GM18951 (cell line): ENCODE measurements around the gene PAPPA.

Experiments used
- POLR2A ChIP-seq: IDR thresholded peaks from 4 replicates; pipeline ENCODE4 v1.6.1; 2011; ENCODE audit warnings: mild to moderate bottlenecking; ENCODE audit not compliant: insufficient read length, insufficient read depth; ENCODE audit errors: extremely low read depth
- in situ Hi-C: fragments of 300-500 bp; cut with MboI; formaldehyde crosslinking; loops from one replicate; pipeline ENCODE4 v1.12.0; 2022; ENCODE audit warnings: low sequenced_read_pairs, mixed read lengths, inconsistent platforms; ENCODE audit not compliant: unreplicated experiment

Gene PAPPA

DNA sequence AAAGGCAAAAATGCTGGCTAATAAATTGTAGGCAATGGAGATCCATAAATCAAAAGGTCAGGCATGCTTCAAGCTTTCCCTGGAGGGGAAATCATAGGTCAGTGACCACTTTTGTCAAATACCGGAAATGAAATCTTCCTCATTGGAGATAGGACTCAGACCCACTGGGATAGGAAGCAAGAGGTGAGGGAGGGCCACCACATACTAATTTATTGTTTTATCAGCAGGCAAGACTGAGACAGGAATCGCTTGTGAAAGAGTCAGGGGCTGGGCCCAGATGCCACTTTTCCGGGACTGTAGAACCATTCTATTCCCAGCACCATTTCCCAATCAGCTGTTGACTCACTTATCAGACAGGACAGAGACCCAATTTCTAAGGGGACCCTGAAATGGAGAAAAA lies 277.3 kb downstream of the PAPPA start:
- TF ChIP-seq POLR2A, result no peak
- in situ Hi-C loops, result no loop called here

GRCh38 chr9:116432051-116432450 lies 278.5 kb downstream of the PAPPA start:
- in situ Hi-C loops, result no loop called here
- TF ChIP-seq POLR2A, result no peak

DNA sequence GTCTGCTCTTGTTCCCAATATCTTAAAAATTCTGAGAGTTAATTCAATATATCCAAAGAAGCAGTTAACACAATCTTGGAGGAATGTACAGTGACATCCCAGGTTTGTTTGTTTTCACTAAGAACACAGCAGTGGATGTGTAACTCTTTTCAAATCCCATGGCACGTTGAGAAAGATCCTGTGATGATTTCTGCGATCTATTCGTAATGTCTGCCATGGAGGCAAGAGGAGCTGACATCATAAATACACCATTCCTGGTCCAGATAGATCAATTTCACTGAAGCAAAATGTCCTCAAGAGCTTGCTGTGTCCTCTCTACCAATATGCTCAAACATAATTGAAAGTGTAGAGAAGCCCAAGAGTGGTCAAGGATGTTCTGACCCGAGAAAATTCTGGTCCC lies 280.7 kb downstream of the PAPPA start:
- no peak for TF ChIP-seq POLR2A
- in situ Hi-C loops, result no loop called here

DNA sequence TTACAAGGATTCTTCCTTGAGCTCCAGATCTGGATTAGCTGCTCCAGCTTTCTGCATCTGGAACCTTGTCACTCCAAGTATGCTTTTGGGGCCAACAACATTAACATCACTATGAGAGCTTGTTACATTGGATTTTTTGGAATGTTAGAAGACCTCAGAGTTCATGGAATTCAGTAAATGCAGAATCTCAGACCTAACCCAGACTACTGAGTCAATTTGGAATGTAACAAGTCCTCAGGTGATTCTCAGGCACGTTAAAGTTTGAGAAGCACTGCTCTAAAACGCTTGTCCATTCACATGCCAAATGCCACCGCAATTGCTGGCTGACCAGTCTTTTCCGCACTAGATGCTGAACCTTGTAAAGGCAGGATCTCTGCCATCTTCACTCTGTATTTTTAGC lies 282.1 kb downstream of the PAPPA start:
- in situ Hi-C loops, result no loop called here
- no peak for TF ChIP-seq POLR2A

DNA sequence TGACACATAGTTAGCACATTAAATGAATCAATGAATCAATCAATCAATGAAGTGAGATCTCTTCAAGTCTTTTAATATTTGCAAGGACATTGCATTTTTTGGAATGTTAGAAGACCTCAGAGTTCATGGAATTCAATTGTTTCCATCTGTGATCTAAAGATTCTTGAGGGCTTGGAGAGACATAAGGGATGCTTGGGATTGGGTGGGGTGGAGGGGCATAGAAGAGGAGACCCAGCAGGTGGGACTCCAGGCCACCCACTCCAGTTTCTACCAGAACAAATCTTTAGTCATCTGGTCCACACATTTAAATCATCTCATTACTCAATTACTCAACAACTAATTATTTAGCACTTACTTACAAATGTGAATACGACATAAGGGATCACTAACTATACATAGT lies 282.5 kb downstream of the PAPPA start:
- no peak for TF ChIP-seq POLR2A
- in situ Hi-C loops, result no loop called here

DNA sequence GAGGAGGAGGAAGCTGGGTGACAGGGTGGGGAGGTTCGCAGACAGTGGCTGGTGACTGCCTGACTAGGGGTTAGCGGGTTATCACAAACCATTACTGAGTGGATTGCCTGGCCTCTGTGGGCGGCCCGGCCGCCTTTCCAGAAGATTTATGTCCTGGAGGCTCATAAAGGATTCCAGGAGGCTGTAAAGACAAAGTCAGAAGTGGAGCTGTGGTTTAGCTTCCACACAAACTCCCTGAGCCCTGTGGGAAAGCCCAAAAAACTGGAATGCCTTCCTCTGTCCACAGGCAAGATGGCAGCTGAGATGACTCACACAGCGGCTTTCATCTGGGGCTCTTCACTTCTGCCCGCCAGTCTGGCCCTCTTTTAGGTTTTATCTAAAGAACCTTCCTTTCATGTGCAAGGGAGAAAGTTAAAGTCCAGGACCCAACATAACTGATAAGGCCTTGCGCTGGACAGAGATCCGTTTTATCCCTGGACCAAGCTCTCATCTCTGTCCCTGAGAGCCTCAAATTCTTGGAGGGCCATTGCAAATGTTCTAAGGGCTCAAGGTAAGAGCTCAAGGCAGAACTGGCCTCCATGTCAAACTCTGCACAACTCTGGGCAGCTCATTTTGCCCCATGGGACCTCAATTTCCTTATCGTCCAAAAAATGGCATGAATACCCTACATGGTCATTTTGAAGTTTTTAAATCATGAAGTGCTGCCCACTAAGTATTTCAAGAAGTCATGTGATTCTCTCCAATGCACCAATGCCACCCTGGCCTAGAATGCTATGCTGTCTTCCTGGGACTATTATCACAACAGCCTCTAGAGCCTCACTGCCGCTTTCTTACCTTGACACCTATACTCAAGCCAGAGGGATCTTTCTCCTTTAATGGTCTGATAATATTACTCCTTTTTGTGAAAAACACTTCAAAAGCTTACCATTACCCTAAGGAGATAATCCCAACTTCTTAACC lies 284.1 kb downstream of the PAPPA start:
- in situ Hi-C loops, result no loop called here
- no peak for TF ChIP-seq POLR2A

DNA sequence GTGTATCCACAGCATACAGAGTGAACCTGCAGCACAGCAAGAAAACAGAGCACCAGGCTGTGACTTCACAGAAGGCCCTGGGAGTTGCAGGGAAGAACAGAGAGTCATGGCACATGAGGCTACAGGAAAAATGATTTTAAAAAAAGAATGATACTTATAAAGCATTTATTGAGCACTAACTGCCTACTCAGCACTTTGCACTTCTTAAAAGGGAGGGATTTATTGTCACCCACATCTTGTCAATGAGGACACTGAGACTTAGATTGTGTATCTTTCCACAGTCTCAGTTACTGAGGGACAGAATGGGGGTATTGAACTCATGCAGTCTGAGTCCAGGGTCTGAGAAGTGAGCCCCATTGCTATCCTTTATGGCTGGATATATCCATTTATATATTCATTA lies 288.9 kb downstream of the PAPPA start:
- in situ Hi-C loops, result no loop called here
- TF ChIP-seq POLR2A, result no peak

DNA sequence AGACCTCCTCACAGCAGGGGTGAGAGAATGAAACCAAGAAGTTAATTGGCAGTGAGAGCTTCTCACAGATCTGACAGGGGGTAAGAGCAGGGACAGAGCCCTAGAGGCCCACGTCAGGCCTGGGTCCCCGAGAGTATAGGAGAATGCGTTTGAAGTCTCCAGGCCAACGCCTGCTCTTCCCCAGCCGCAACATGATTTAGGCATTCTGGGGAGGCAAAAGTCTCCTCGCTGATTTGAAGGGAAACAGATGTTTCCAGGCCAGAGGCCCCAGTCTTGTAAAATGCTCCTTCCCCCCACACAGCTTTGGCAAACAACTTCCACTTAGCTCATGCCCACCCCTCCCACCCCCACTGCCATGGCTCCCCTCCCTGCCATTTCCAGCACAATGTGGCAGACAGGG lies 294.3 kb downstream of the PAPPA start:
- TF ChIP-seq POLR2A, result no peak
- in situ Hi-C loops, result no loop called here

DNA sequence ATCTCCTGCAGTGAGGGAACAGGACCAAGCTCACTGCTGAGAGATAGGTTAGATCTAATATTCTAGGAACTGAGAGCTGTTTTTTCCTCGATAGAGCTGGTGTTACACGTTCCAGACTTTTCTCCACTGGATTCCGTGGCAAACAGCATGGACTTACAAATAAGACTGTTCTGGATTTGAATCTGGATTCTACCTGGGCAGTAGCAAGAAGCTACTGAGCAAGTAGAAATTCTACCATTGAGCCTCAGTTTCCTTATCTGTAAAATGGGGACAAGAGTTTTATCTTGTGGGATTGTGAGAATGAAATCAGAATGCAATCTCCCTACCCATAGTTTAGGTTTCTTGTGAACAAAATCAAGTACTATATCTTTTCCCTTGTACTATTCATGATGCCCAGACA lies 294.8 kb downstream of the PAPPA start:
- in situ Hi-C loops, result no loop called here
- no peak for TF ChIP-seq POLR2A

GRCh38 chr9:116449949-116450348 lies 296.4 kb downstream of the PAPPA start:
- in situ Hi-C loops, result no loop called here
- no peak for TF ChIP-seq POLR2A

DNA sequence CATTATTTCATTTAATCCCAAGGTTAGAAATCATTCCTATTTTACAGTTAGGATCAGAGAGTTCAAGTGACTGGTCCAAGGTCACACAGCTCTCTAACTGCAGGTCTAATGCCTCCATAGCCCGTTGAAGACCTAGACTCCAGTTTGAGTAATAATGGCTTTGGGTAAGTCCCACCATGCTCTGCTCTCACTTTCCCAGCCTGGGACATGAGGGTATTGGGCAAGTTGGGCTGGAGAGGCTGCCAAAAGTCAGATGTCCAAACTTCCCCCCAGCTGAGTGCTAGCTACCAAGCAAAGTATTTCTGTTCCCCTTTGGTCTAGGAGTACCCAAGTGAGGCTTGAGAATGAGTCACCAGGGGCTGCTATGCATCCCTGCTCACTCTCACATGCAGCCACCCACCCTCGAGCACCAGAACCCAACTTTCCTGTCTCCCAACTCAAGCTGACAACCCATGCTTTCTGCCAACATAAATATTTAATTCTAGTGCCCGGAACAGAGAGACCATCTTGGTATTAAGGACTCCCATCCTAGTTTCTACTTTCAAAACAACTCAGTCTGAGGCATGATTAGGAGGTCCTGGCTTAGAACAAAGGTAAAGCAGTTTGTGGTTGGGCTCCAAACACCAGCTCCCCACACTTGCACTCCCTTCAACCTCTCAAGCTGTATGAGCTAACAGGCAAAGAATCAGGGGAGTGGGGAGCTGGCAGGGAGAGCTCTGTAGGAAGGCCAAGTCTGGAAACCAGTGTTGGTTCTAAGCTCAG lies 297.0 kb downstream of the PAPPA start:
- TF ChIP-seq POLR2A, result no peak

DNA sequence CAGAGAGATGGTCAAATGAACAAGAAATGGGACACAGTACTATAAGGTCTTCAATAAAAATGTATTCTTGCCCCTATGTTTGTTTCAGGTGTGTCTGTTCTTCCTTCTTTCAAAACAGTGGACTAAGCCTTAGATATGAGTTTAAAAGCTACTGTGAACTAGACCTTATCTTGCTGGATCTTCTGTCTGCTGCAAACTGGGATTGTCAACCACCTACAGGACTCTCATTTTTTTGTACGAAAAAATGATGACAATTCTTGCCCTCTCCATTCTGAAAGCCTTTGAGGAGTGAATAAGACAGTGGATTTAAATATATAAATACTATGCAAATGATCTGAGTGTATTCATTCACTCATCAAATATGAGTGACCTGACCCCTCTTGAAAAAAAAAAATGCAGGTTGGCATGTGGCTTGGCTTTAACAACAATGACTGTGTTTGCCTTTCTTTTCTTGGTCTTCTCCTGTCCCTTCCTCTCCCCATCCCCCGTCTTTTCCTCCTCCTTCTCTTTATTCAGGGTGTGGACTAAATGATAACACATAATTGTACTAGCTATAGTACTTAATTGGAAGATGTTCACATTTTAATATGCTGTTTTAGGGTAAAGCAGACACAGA lies 298.0 kb downstream of the PAPPA start:
- in situ Hi-C loops, result no loop called here
- TF ChIP-seq POLR2A, result no peak

More for the DNA sequence above, 297.0 kb downstream of the PAPPA start:
- in situ Hi-C loops, result no loop called here
